DMS114 treated with DMSO at 0.1 percent for 48 hours (cell line): Measurements from ENCODE around the gene HSD17B7.
"Not testable (repeated sequence)": the region's sequence is repeated elsewhere in the genome, so short reads cannot be mapped to it uniquely, and the experiment has no call there.

ENCODE experiments used
- DNase-seq: peaks from one replicate; lab custom pipeline; 2025; ENCODE audit not compliant: unreplicated experiment; lab: John Stamatoyannopoulos, UW

HSD17B7 gene

GRCh38 chr1:162790303-162790984, at the start of gene HSD17B7:
TSS of gene HSD17B7 (plus strand) at chr1:162790702. CDS start at chr1:162790801, 99 bp downstream.
- peak; percentile 40 for DNase-seq

- DNase-seq: no peak
These were observed 49.7 kb upstream of the HSD17B7 start for GRCh38 chr1:162740755-162741154.

- DNase-seq: no peak
These were observed 48.9 kb upstream of the HSD17B7 start for GRCh38 chr1:162741574-162741973.

- not testable (repeated sequence) for DNase-seq
These were observed 44.1 kb upstream of the HSD17B7 start for GRCh38 chr1:162746264-162746942.

- no peak for DNase-seq
These were observed 37.4 kb upstream of the HSD17B7 start for GRCh38 chr1:162753001-162753658.

- no peak for DNase-seq
These were observed 36.4 kb upstream of the HSD17B7 start for GRCh38 chr1:162753998-162754585.

GRCh38 chr1:162755306-162755705, 35.2 kb upstream of the HSD17B7 start:
- DNase-seq: no peak

GRCh38 chr1:162756523-162756922, 34.0 kb upstream of the HSD17B7 start:
- no peak for DNase-seq

- DNase-seq: no peak
These were observed 33.0 kb upstream of the HSD17B7 start for GRCh38 chr1:162757476-162757875.

- no peak for DNase-seq
These were observed 24.7 kb upstream of the HSD17B7 start for GRCh38 chr1:162765788-162766187.

GRCh38 chr1:162772571-162773154, 17.8 kb upstream of the HSD17B7 start:
- no peak for DNase-seq

- no peak for DNase-seq
These were observed 16.5 kb upstream of the HSD17B7 start for GRCh38 chr1:162774007-162774406.

GRCh38 chr1:162779043-162779442, 11.5 kb upstream of the HSD17B7 start:
- no peak for DNase-seq

- no peak for DNase-seq
These were observed 7.8 kb upstream of the HSD17B7 start for GRCh38 chr1:162782671-162783070.

GRCh38 chr1:162784926-162785325, 5.6 kb upstream of the HSD17B7 start:
- not testable (repeated sequence) for DNase-seq

GRCh38 chr1:162788783-162789182, 1.7 kb upstream of the HSD17B7 start:
- DNase-seq: not testable (repeated sequence)

- DNase-seq: not testable (repeated sequence)
These were observed 469 bp downstream of the HSD17B7 start for GRCh38 chr1:162790985-162791357.

- not testable (repeated sequence) for DNase-seq
These were observed 3.8 kb downstream of the HSD17B7 start for GRCh38 chr1:162794284-162794683.

GRCh38 chr1:162796617-162797279, 6.2 kb downstream of the HSD17B7 start:
- not testable (repeated sequence) for DNase-seq

GRCh38 chr1:162799995-162800830, 9.7 kb downstream of the HSD17B7 start:
- DNase-seq: peak; percentile 87
